Measurements from ENCODE around the gene BACH1. TPM values are rescaled to one million over a fixed set of nuclear protein-coding genes. Genes with fewer than 3 reads are reported as not detected.
"Not testable (repeated sequence)": the region's sequence is repeated elsewhere in the genome, so short reads cannot be mapped to it uniquely, and the experiment has no call there.

BACH1 gene
- polyA plus RNA-seq, 2 donors = 6.2 to 9.6 TPM

DNA sequence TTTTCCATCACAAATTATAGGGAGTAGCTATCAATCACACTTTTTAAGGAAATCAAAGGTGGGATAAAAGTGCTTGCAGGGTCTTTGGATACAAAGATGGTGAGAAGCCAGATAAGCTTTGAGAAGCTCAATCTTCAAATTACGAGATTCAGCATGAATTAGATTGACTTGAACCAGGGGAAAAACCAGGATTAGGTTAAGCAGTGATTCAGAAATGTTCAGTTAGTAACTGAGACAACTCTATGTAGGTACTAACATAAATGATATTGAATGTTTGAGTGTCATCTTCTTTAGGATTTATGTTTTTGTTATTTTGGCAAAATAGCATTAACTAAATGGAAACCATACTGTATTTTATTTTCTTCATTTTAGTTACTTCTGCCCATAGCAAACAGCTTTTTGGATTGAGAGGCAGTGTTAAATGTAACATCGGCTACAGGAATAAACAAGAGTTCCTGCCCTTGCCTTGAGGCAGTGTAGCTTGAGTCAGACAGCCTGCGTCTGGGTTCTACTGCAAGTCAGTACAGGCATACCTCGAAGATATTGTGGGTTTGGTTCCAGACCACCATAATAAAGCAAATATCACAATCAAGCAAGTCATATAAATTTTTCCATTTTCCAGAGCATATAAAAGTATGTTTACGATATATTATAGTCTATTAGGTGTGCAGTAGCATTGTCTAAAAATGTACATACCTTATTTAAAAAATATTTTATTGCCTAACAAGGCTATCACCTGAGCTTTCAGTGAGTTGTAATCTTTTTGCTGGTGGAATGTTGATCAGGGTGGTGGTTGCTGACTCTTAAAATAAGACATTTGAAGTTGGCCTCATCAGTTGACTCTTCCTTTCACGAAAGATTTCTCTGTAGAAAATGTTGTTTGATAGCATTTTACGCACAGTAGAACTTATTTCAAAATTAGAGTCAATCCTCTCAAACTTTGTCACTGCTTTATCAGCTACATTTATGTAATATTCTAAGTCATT lies 36.9 kb upstream of the BACH1 start:
- Histone ChIP-seq H3K9me3 (ENCODE audit: control insufficient read depth in 2 of 2, insufficient read depth in 1 of 2, low read depth in 1 of 2, low read length in 1 of 2) (no peaks in the 10 kb centered on the region), H3K27me3 (ENCODE audit: control insufficient read depth in 1 of 2, insufficient read depth in 2 of 2, low read length in 2 of 2) (no peaks in the 10 kb centered on the region), H3K4me3 (ENCODE audit: low read depth in 1 of 2, low read length in 2 of 2) (no peak overlapping the region), H3K4me1 (ENCODE audit: control insufficient read depth in 2 of 2, insufficient read depth in 2 of 2, low read length in 1 of 2) (no peaks in the 10 kb centered on the region), H3K27ac (ENCODE audit: low read depth in 2 of 2, low read length in 1 of 2) (no peak overlapping the region), H3K36me3 (ENCODE audit: control insufficient read depth in 2 of 2, insufficient read depth in 2 of 2, low read length in 1 of 2) (no peaks in the 10 kb centered on the region)
- WGBS, 2 donors = 54 to 77% methylated on average over 7 of the region's 7 CpGs

DNA sequence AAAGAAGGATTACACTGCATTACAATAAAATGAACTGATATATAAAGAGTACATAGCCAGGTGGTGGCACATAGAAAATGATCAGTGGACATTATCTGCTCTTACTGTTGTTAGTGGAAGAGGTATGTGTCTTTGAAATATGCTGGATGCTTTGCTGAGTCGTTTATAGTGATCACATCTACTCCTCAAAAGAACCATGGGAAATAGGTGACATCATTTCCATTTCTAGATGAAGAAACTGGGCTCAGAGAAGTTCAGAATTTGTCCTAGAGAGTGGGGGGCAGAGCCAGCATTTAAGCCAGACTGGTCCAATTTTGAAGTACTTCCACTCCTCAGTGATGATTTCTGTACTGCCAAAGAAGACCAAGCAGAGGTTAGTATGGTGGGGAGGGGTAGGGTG lies 34.0 kb upstream of the BACH1 start:
- no peaks in the 10 kb centered on the region for H3K4me1 ChIP-seq (ENCODE audit: control insufficient read depth in 2 of 2, insufficient read depth in 2 of 2, low read length in 1 of 2)
- no peaks in the 10 kb centered on the region for H3K9me3 ChIP-seq (ENCODE audit: control insufficient read depth in 2 of 2, insufficient read depth in 1 of 2, low read depth in 1 of 2, low read length in 1 of 2)
- H3K36me3 ChIP-seq (ENCODE audit: control insufficient read depth in 2 of 2, insufficient read depth in 2 of 2, low read length in 1 of 2) = no peaks in the 10 kb centered on the region
- WGBS, 2 donors = 51 to 66% methylated on average over 1 of the region's 1 CpG
- H3K4me3 ChIP-seq (ENCODE audit: low read depth in 1 of 2, low read length in 2 of 2) = no peak overlapping the region
- H3K27me3 ChIP-seq (ENCODE audit: control insufficient read depth in 1 of 2, insufficient read depth in 2 of 2, low read length in 2 of 2) = no peaks in the 10 kb centered on the region
- H3K27ac ChIP-seq (ENCODE audit: low read depth in 2 of 2, low read length in 1 of 2) = no peak overlapping the region

DNA sequence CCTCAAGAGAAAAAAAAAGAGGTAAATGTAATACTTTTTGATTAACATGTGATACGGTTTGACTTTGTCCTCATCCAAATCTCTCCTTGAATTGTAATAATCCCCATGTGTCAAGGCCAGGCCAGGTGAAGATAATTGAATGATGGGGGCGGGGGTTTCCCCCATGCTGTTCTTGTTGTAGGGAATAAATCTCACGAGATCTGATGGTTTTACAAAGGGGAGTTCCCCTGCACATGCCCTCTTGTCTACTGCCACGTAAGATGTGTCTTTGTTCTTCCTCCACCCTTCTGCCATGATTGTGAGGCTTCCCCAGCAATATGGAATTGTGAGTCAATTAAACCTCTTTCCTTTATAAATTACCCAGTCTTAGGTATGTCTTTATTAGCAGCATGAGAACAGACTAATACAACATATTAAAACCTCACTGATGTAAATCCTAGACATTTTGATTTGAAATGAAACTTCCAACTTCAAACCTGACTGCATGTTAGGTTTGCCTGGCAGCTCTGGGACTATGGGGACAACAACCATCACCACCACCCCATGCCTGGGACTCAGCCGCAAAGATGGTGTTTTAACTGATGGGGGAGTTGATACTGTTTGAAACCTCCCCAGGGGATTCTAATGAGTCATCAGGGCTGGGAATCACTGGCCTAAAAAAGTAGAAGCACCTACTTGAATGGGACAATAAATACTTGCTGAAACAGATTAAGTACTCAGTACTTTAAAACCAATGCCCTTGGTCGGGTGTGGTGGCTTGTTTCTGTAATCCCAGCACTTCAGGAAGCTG lies 32.8 kb upstream of the BACH1 start:
- Histone ChIP-seq H3K27ac (ENCODE audit: low read depth in 2 of 2, low read length in 1 of 2) (peak overlapping the region in 1 of 2 donors; percentile 60), H3K9me3 (ENCODE audit: control insufficient read depth in 2 of 2, insufficient read depth in 1 of 2, low read depth in 1 of 2, low read length in 1 of 2) (no peaks in the 10 kb centered on the region), H3K36me3 (ENCODE audit: control insufficient read depth in 2 of 2, insufficient read depth in 2 of 2, low read length in 1 of 2) (no peaks in the 10 kb centered on the region), H3K27me3 (ENCODE audit: control insufficient read depth in 1 of 2, insufficient read depth in 2 of 2, low read length in 2 of 2) (no peaks in the 10 kb centered on the region), H3K4me3 (ENCODE audit: low read depth in 1 of 2, low read length in 2 of 2) (no peak overlapping the region), H3K4me1 (ENCODE audit: control insufficient read depth in 2 of 2, insufficient read depth in 2 of 2, low read length in 1 of 2) (no peaks in the 10 kb centered on the region)
- WGBS, 2 donors = 54 to 59% methylated on average over 6 of the region's 6 CpGs

DNA sequence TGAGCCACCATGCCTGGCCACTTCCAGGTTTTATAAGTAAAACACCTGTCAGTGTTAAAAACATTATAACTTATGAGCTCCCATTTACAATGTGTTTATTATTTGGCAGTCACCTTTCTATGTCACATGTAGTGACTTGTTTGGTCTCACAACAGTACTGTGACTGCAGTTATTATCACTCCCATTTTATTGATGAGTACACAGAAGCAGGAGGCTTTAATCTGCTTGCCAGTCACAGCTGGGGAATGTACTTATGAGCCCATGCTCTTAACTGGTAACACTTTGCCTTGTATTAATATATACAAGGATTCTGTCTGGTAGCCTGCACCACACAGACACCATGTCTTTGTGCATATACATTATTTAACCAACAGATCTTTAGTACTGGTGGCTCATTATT lies 31.1 kb upstream of the BACH1 start:
- H3K4me1 ChIP-seq (ENCODE audit: control insufficient read depth in 2 of 2, insufficient read depth in 2 of 2, low read length in 1 of 2) = no peaks in the 10 kb centered on the region
- H3K36me3 ChIP-seq (ENCODE audit: control insufficient read depth in 2 of 2, insufficient read depth in 2 of 2, low read length in 1 of 2) = no peaks in the 10 kb centered on the region
- no peak overlapping the region for H3K4me3 ChIP-seq (ENCODE audit: low read depth in 1 of 2, low read length in 2 of 2)
- no peak overlapping the region for H3K27ac ChIP-seq (ENCODE audit: low read depth in 2 of 2, low read length in 1 of 2)
- H3K27me3 ChIP-seq (ENCODE audit: control insufficient read depth in 1 of 2, insufficient read depth in 2 of 2, low read length in 2 of 2) = no peaks in the 10 kb centered on the region
- H3K9me3 ChIP-seq (ENCODE audit: control insufficient read depth in 2 of 2, insufficient read depth in 1 of 2, low read depth in 1 of 2, low read length in 1 of 2) = no peaks in the 10 kb centered on the region

DNA sequence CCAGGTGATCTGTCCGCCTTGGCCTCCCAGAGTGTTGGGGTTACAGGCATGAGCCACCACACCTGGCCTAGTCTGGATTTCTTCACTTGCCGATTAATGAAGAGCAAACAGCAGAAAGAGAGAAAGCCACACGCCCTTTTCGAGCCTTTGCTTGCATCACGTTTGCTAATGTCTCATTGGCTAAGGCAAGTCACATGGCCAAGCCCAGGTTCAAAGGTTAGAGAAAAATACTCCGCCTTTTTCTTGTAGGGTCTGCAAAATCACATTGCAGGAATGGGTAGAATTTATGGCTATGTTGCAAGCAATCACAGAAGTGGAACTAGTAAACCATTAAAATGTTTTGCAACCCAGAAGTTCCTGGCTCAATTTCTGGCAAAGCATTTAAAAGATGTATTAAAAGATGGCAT lies 26.8 kb upstream of the BACH1 start:
- 86 to 90% methylated on average over 6 of the region's 6 CpGs for WGBS, 2 donors
- Histone ChIP-seq H3K9me3 (ENCODE audit: control insufficient read depth in 2 of 2, insufficient read depth in 1 of 2, low read depth in 1 of 2, low read length in 1 of 2) (no peaks in the 10 kb centered on the region), H3K36me3 (ENCODE audit: control insufficient read depth in 2 of 2, insufficient read depth in 2 of 2, low read length in 1 of 2) (no peaks in the 10 kb centered on the region), H3K4me3 (ENCODE audit: low read depth in 1 of 2, low read length in 2 of 2) (no peak overlapping the region), H3K27ac (ENCODE audit: low read depth in 2 of 2, low read length in 1 of 2) (no peak overlapping the region), H3K27me3 (ENCODE audit: control insufficient read depth in 1 of 2, insufficient read depth in 2 of 2, low read length in 2 of 2) (no peaks in the 10 kb centered on the region), H3K4me1 (ENCODE audit: control insufficient read depth in 2 of 2, insufficient read depth in 2 of 2, low read length in 1 of 2) (no peaks in the 10 kb centered on the region)

DNA sequence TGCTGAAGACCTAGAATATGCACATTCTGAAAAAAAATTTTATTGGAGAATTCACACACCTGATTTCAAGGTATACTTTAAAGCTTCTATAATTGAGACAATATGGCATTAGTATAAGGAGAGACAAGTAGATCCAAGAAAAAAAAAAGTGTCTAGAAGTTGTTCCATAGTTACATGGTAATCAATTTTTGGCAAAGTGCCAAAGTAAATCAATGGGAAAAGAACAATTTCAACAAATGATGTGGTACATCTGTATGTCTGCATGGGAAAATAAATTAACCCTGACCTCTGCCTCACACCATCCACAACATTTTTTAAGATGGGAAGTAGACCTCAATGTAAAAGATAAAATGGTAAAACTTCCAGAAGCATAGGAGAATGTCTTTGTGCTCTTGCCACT lies 21.3 kb upstream of the BACH1 start:
- no peaks in the 10 kb centered on the region for H3K4me1 ChIP-seq (ENCODE audit: control insufficient read depth in 2 of 2, insufficient read depth in 2 of 2, low read length in 1 of 2)
- no peaks in the 10 kb centered on the region for H3K9me3 ChIP-seq (ENCODE audit: control insufficient read depth in 2 of 2, insufficient read depth in 1 of 2, low read depth in 1 of 2, low read length in 1 of 2)
- H3K27me3 ChIP-seq (ENCODE audit: control insufficient read depth in 1 of 2, insufficient read depth in 2 of 2, low read length in 2 of 2) = no peaks in the 10 kb centered on the region
- H3K4me3 ChIP-seq (ENCODE audit: low read depth in 1 of 2, low read length in 2 of 2) = no peak overlapping the region
- no peak overlapping the region for H3K27ac ChIP-seq (ENCODE audit: low read depth in 2 of 2, low read length in 1 of 2)
- H3K36me3 ChIP-seq (ENCODE audit: control insufficient read depth in 2 of 2, insufficient read depth in 2 of 2, low read length in 1 of 2) = no peaks in the 10 kb centered on the region

DNA sequence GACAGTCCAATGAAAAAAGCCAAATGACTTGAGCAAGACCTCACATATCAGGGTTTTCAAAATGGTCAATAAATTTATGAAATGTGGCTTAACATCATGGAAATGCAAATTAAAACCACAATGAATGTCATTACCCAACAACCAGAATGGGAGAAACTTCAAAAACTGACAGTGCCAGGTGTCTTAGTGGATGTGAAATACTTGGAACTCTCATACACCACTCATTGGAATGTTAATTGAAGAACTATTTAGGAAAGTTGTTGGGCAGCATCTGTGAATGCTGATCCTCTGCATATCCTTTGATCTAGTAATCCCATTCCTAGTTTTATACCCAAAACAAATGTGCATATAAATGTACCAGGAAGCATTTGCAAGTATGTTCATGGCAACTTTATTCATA lies 19.2 kb upstream of the BACH1 start:
- no peak overlapping the region for H3K27ac ChIP-seq (ENCODE audit: low read depth in 2 of 2, low read length in 1 of 2)
- H3K4me3 ChIP-seq (ENCODE audit: low read depth in 1 of 2, low read length in 2 of 2) = no peak overlapping the region
- no peaks in the 10 kb centered on the region for H3K27me3 ChIP-seq (ENCODE audit: control insufficient read depth in 1 of 2, insufficient read depth in 2 of 2, low read length in 2 of 2)
- no peaks in the 10 kb centered on the region for H3K36me3 ChIP-seq (ENCODE audit: control insufficient read depth in 2 of 2, insufficient read depth in 2 of 2, low read length in 1 of 2)
- H3K9me3 ChIP-seq (ENCODE audit: control insufficient read depth in 2 of 2, insufficient read depth in 1 of 2, low read depth in 1 of 2, low read length in 1 of 2) = no peaks in the 10 kb centered on the region
- no peaks in the 10 kb centered on the region for H3K4me1 ChIP-seq (ENCODE audit: control insufficient read depth in 2 of 2, insufficient read depth in 2 of 2, low read length in 1 of 2)

DNA sequence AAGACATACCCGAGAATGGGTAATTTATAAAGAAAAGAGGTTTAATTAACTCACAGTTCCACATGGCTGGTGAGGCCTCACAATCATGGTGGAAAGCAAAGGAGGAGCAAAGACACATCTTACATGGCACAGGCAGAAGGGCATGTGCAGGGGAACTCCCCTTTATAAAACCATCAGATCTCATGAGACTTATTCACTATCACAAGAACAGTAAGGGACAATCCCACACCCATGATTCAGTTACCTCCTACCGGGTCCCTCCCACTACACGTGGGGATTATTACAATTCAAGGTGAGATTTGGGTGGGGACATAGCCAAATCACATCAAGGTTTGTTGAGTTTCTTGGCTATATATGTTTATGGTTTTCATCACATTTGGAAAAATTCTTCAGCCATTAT lies 16.9 kb upstream of the BACH1 start:
- not testable (repeated sequence) for H3K27me3 ChIP-seq (ENCODE audit: control insufficient read depth in 1 of 2, insufficient read depth in 2 of 2, low read length in 2 of 2); H3K36me3 ChIP-seq (ENCODE audit: control insufficient read depth in 2 of 2, insufficient read depth in 2 of 2, low read length in 1 of 2); H3K4me1 ChIP-seq (ENCODE audit: control insufficient read depth in 2 of 2, insufficient read depth in 2 of 2, low read length in 1 of 2); H3K27ac ChIP-seq (ENCODE audit: low read depth in 2 of 2, low read length in 1 of 2); H3K9me3 ChIP-seq (ENCODE audit: control insufficient read depth in 2 of 2, insufficient read depth in 1 of 2, low read depth in 1 of 2, low read length in 1 of 2); H3K4me3 ChIP-seq (ENCODE audit: low read depth in 1 of 2, low read length in 2 of 2)
- 81 to 89% methylated on average over 3 of the region's 3 CpGs for WGBS, 2 donors

DNA sequence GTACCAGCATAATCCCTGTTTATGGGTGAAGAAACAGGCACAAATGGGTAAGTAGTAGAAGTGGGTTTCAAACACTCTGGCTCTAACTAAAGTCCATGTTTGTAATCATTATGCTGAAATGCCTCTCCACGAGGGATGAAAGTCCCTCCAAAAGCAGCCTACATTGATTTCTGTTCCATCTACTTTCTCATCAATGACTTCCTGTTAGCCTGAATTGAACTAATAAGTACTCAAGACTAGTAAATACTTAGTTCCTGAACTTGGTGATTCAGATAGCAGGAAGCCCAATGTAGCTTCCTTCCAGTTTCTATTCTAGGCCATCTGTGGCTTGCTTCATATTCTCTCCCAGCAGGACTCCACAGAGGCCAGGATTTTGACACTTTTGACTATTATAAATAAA lies 11.3 kb upstream of the BACH1 start:
- Histone ChIP-seq H3K4me1 (ENCODE audit: control insufficient read depth in 2 of 2, insufficient read depth in 2 of 2, low read length in 1 of 2) (no peaks in the 10 kb centered on the region), H3K9me3 (ENCODE audit: control insufficient read depth in 2 of 2, insufficient read depth in 1 of 2, low read depth in 1 of 2, low read length in 1 of 2) (no peaks in the 10 kb centered on the region), H3K27ac (ENCODE audit: low read depth in 2 of 2, low read length in 1 of 2) (no peak overlapping the region), H3K27me3 (ENCODE audit: control insufficient read depth in 1 of 2, insufficient read depth in 2 of 2, low read length in 2 of 2) (no peaks in the 10 kb centered on the region), H3K36me3 (ENCODE audit: control insufficient read depth in 2 of 2, insufficient read depth in 2 of 2, low read length in 1 of 2) (no peaks in the 10 kb centered on the region), H3K4me3 (ENCODE audit: low read depth in 1 of 2, low read length in 2 of 2) (no peak overlapping the region)
- WGBS, 2 donors = 57 to 67% methylated on average over 1 of the region's 1 CpG
